Fibroblast of lung (primary cell): ENCODE data around the gene UGDH.

Experiments used
- EZH2 ChIP-seq: IDR thresholded peaks from 2 replicates; pipeline ENCODE4 v1.5.1; 2012; ENCODE audit warnings: low read length, control low read depth, mild to moderate bottlenecking; ENCODE audit errors: missing control alignments
- TF ChIP-seq, protein P1 (sequence below), 2 donors: IDR thresholded peaks in 1 of 2; conservative IDR thresholded peaks in 1 of 2; 1 replicate in 1 of 2; 2 replicates in 1 of 2; pipeline ENCODE4 v1.5.1; 2011 to 2012; ENCODE audit warnings: low read length in 2 of 2, control low read depth in 1 of 2, inconsistent platforms in 1 of 2, low read depth in 1 of 2, mild to moderate bottlenecking in 1 of 2

DNA sequence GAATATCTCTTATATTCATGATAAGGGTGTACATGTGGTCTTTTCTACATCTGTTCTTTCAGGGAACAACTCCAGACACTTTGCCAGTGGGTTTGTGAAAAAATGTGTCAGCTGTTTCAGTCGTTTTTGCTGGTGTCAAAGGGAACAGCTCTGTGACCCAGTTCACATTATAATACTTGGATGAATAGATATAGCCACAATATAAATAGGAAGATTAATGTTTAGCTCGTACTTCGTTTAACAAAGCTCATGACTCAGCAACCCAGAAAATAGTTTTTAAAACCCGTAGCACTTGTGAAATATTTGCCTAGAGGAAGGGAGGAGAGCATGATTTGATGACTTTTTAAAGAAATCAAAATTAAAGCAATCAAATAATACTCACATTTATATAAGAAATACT, 60.5 kb downstream of the UGDH start:
- TF ChIP-seq, protein P1, sequence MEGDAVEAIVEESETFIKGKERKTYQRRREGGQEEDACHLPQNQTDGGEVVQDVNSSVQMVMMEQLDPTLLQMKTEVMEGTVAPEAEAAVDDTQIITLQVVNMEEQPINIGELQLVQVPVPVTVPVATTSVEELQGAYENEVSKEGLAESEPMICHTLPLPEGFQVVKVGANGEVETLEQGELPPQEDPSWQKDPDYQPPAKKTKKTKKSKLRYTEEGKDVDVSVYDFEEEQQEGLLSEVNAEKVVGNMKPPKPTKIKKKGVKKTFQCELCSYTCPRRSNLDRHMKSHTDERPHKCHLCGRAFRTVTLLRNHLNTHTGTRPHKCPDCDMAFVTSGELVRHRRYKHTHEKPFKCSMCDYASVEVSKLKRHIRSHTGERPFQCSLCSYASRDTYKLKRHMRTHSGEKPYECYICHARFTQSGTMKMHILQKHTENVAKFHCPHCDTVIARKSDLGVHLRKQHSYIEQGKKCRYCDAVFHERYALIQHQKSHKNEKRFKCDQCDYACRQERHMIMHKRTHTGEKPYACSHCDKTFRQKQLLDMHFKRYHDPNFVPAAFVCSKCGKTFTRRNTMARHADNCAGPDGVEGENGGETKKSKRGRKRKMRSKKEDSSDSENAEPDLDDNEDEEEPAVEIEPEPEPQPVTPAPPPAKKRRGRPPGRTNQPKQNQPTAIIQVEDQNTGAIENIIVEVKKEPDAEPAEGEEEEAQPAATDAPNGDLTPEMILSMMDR (conservative IDR thresholded peaks at IDR 0.05 in 1 of 2, IDR thresholded peaks at IDR 0.05 in 1 of 2; ENCODE audit: low read depth in 1 of 2, low read length in 2 of 2) = no peak
- TF ChIP-seq EZH2 = no peak
